Esophagus muscularis mucosa (tissue), 4 donors: ENCODE measurements around the gene RAB35. TPM values are rescaled to one million over a fixed set of nuclear protein-coding genes. Genes with fewer than 3 reads are reported as not detected.

Source experiments
- DNase-seq: peaks from one replicate; pipeline ENCODE4 v3.0.0-alpha.2; 2017; ENCODE audit errors: extremely low spot score
- H3K27ac ChIP-seq, 4 donors: fragments of 200-600 bp; sonication (generic); replicated peaks in 1 of 4; 1 replicate in 3 of 4; 2 replicates in 1 of 4; pipeline ENCODE4 v1.5.1; 2016 to 2019; ENCODE audit warnings: mild to moderate bottlenecking in 1 of 4
- H3K27me3 ChIP-seq, 4 donors: fragments of 200-600 bp; sonication (generic); one replicate each; pipeline versions ENCODE4 v1.5.1 to v1.6.0; 2016 to 2019
- H3K36me3 ChIP-seq, 4 donors: fragments of 200-600 bp; sonication (generic); one replicate each; pipeline ENCODE4 v1.5.1; 2016 to 2019
- H3K4me1 ChIP-seq, 4 donors: fragments of 200-600 bp; sonication (generic); one replicate each; pipeline ENCODE4 v1.5.1; 2016 to 2019
- H3K4me3 ChIP-seq, 4 donors: fragments of 200-600 bp; sonication (generic); 1 replicate in 2 of 4; 2 replicates in 2 of 4; pipeline ENCODE4 v1.5.1; 2016 to 2019; ENCODE audit warnings: mild to moderate bottlenecking in 4 of 4, moderate library complexity in 1 of 4
- H3K9me3 ChIP-seq, 4 donors: fragments of 200-600 bp; sonication (generic); 1 replicate in 3 of 4; 2 replicates in 1 of 4; pipeline ENCODE4 v1.5.1; 2016 to 2019
- EP300 ChIP-seq: sonication (generic); formaldehyde crosslinking; IDR thresholded peaks from one replicate; pipeline ENCODE4 v1.6.1; 2017; ENCODE audit warnings: antibody characterized with exemption
- POLR2A ChIP-seq: fragments of 450-650 bp; IDR thresholded peaks from one replicate; pipeline ENCODE4 v1.6.1; 2017; ENCODE audit warnings: antibody characterized with exemption, moderate library complexity, mild to moderate bottlenecking, low read depth
- POLR2AphosphoS5 ChIP-seq, 2 donors: sonication (generic); formaldehyde crosslinking; IDR thresholded peaks; one replicate each; pipeline ENCODE4 v1.6.1; 2017; ENCODE audit warnings: antibody characterized with exemption in 2 of 2
- WGBS: methylation state at CpG from one replicate; pipeline ENCODE4 v1.1.5; 2018; 5-methylcytosine and 5-hydroxymethylcytosine counted together
- intact Hi-C: fragments of 100-400 bp; cut with DNase I; formaldehyde crosslinking; loops from one replicate; pipeline ENCODE4 v1.15.1; 2023
- total RNA-seq, 4 donors: library from RNA; depleted of rRNA; stranded (reverse); fragments of >200 nt; gene quantifications; one replicate each; pipeline versions ENCODE4 v1.1.0 to v1.2.1, GENCODE V29; 2016
- TF ChIP-seq, protein P1 (sequence below), 3 experiments: fragments of 200-600 bp in 2 of 3; fragments of 450-650 bp in 1 of 3; sonication (generic) in 2 of 3; IDR thresholded peaks; one replicate each; pipeline ENCODE4 v1.5.1; 2017 to 2019; ENCODE audit warnings: antibody characterized with exemption in 3 of 3, mild to moderate bottlenecking in 2 of 3, moderate library complexity in 1 of 3

RAB35 gene
- total RNA-seq, 4 donors from 2014 or later, result 18.7 to 45.9 (median 38.3) TPM

DNA sequence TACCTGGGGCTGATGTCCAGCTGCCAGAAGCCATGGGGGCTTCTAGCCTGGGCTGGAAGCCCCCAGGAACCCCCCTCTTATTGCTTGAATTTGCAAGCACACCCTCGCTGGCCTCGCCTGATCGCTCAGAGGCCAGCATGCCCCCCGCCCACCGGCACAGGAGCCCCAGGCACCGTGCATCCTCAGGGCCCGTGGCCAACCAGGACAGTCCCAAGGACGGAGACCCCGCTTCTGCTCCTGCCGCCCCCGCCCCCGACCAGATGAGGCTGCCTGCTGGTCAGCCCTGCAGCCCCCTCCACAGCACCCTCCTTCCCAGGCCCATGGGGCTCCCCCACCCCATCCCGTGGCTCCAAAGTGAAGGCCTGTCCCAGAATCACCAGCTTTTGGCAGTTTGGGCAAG is 21.2 kb downstream of the RAB35 start:
- WGBS, result 75% methylated on average over 1 of the region's 13 CpGs

GRCh38 chr12:120094485-120094884 is 22.1 kb downstream of the RAB35 start:
- no peak overlapping the region for H3K4me3 ChIP-seq
- peaks cover 25 to 73% (median 65%) of the 10 kb centered on the region in 4 donors for H3K36me3 ChIP-seq
- no peaks in the 10 kb centered on the region for H3K27me3 ChIP-seq
- H3K4me1 ChIP-seq, result peaks cover 0 to 28% (median 10%) of the 10 kb centered on the region in 4 donors
- no peaks in the 10 kb centered on the region for H3K9me3 ChIP-seq
- DNase-seq, result no peak
- 61% methylated on average over 4 of the region's 9 CpGs for WGBS
- peak overlapping the region in 1 of 4 donors; percentile 13 for H3K27ac ChIP-seq
- TF ChIP-seq EP300 (no peak), POLR2A (no peak), POLR2AphosphoS5 (IDR thresholded peaks at IDR 0.05) (no peak)
- TF ChIP-seq, protein P1, sequence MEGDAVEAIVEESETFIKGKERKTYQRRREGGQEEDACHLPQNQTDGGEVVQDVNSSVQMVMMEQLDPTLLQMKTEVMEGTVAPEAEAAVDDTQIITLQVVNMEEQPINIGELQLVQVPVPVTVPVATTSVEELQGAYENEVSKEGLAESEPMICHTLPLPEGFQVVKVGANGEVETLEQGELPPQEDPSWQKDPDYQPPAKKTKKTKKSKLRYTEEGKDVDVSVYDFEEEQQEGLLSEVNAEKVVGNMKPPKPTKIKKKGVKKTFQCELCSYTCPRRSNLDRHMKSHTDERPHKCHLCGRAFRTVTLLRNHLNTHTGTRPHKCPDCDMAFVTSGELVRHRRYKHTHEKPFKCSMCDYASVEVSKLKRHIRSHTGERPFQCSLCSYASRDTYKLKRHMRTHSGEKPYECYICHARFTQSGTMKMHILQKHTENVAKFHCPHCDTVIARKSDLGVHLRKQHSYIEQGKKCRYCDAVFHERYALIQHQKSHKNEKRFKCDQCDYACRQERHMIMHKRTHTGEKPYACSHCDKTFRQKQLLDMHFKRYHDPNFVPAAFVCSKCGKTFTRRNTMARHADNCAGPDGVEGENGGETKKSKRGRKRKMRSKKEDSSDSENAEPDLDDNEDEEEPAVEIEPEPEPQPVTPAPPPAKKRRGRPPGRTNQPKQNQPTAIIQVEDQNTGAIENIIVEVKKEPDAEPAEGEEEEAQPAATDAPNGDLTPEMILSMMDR (IDR thresholded peaks at IDR 0.05), result no peak
- intact Hi-C loops, result no loop called here

More for the DNA sequence above, 21.2 kb downstream of the RAB35 start:
- Histone ChIP-seq H3K27me3 (no peaks in the 10 kb centered on the region), H3K27ac (no peak overlapping the region), H3K36me3 (peaks cover 25 to 80% (median 70%) of the 10 kb centered on the region in 4 donors), H3K4me3 (no peak overlapping the region), H3K4me1 (peaks cover 2 to 37% (median 18%) of the 10 kb centered on the region in 4 donors), H3K9me3 (no peaks in the 10 kb centered on the region)
- intact Hi-C loops, result no loop called here
- TF ChIP-seq POLR2AphosphoS5 (IDR thresholded peaks at IDR 0.05) (no peak), POLR2A (no peak), EP300 (no peak)
- TF ChIP-seq, protein P1 (IDR thresholded peaks at IDR 0.05), result no peak
- DNase-seq, result no peak

- TF ChIP-seq EP300 (no peak), POLR2AphosphoS5 (IDR thresholded peaks at IDR 0.05) (no peak)
- TF ChIP-seq, protein P1 (IDR thresholded peaks at IDR 0.05), result no peak
- H3K4me1 ChIP-seq, result peaks cover 0 to 28% (median 9%) of the 10 kb centered on the region in 4 donors
- intact Hi-C loops, result no loop called here
- no peak overlapping the region for H3K4me3 ChIP-seq
- no peaks in the 10 kb centered on the region for H3K27me3 ChIP-seq
- peaks cover 25 to 67% (median 59%) of the 10 kb centered on the region in 4 donors for H3K36me3 ChIP-seq
- no peak overlapping the region for H3K27ac ChIP-seq
- no peaks in the 10 kb centered on the region for H3K9me3 ChIP-seq
- 45% methylated on average over 17 of the region's 17 CpGs for WGBS
- no peak for DNase-seq
Measured at GRCh38 chr12:120093592-120094355, 22.8 kb downstream of the RAB35 start.

DNA sequence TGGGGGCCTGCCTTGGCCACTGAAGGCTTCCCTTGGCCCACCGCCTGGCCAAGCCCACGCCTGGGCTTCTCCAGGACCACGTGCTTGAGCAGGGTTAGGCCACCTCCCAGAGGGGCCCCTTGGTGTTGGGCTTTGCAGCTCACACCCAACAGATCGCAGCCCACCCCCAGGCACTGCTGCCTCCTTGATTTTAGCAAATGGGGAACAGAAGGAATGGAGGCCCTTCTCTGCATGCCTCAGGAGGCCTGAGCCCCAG is 23.3 kb downstream of the RAB35 start:
- no peak overlapping the region for H3K4me3 ChIP-seq
- H3K27me3 ChIP-seq, result no peaks in the 10 kb centered on the region
- H3K27ac ChIP-seq, result no peak overlapping the region
- peaks cover 20 to 62% (median 54%) of the 10 kb centered on the region in 4 donors for H3K36me3 ChIP-seq
- intact Hi-C loops, result no loop called here
- WGBS, result 84% methylated on average over 4 of the region's 4 CpGs
- no peaks in the 10 kb centered on the region for H3K9me3 ChIP-seq
- TF ChIP-seq POLR2AphosphoS5 (IDR thresholded peaks at IDR 0.05) (no peak), POLR2A (no peak), EP300 (no peak)
- TF ChIP-seq, protein P1 (IDR thresholded peaks at IDR 0.05), result no peak
- peaks cover 0 to 28% (median 9%) of the 10 kb centered on the region in 4 donors for H3K4me1 ChIP-seq
- no peak for DNase-seq
